ENCODE data around the gene GRK2. TPM values are rescaled to one million over a fixed set of nuclear protein-coding genes. Genes with fewer than 3 reads are reported as not detected.
A peak's percentile ranks its signal among the peaks of the same experiment; 100 is the strongest.

Gene GRK2
- total RNA-seq, 1 donor from 2014 or later, result 101 TPM

- TF ChIP-seq CTCF (IDR thresholded peaks at IDR 0.05), result no peak
- Histone ChIP-seq H3K27ac (no peak overlapping the region), H3K4me1 (peaks cover 55% of the 10 kb centered on the region), H3K4me3 (no peak overlapping the region), H3K36me3 (peaks cover 57% of the 10 kb centered on the region), H3K9me3 (no peaks in the 10 kb centered on the region), H3K27me3 (ENCODE audit: low read depth) (no peaks in the 10 kb centered on the region)
- intact Hi-C loops (cut with DNase I), result no loop called here
- no peak for DNase-seq
- ATAC-seq, result no peak
Observed at GRCh38 chr11:67243051-67243450, 23.2 kb upstream of the GRK2 start.

GRCh38 chr11:67245046-67245445 lies 21.2 kb upstream of the GRK2 start:
- no peak overlapping the region for H3K27ac ChIP-seq
- no peak for DNase-seq
- H3K9me3 ChIP-seq, result no peaks in the 10 kb centered on the region
- no peak overlapping the region for H3K4me3 ChIP-seq
- intact Hi-C loops (cut with DNase I), result no loop called here
- peaks cover 43% of the 10 kb centered on the region for H3K4me1 ChIP-seq
- no peak for ATAC-seq
- H3K36me3 ChIP-seq, result peaks cover 77% of the 10 kb centered on the region
- no peaks in the 10 kb centered on the region for H3K27me3 ChIP-seq (ENCODE audit: low read depth)
- no peak for TF ChIP-seq CTCF (IDR thresholded peaks at IDR 0.05)

GRCh38 chr11:67247946-67248550 lies 18.2 kb upstream of the GRK2 start:
- Histone ChIP-seq H3K27ac (peak overlapping the region; percentile 59), H3K9me3 (no peaks in the 10 kb centered on the region), H3K4me1 (peaks cover 30% of the 10 kb centered on the region), H3K36me3 (peaks cover 100% of the 10 kb centered on the region), H3K4me3 (no peak overlapping the region), H3K27me3 (ENCODE audit: low read depth) (no peaks in the 10 kb centered on the region)
- no peak for DNase-seq
- no peak for ATAC-seq
- intact Hi-C loops (cut with DNase I), result no loop called here
- TF ChIP-seq CTCF (IDR thresholded peaks at IDR 0.05), result no peak

- no peaks in the 10 kb centered on the region for H3K9me3 ChIP-seq
- DNase-seq (peak; percentile 78), ATAC-seq (peak; percentile 83 to 85)
- intact Hi-C loops (cut with DNase I), result no loop called here
- H3K36me3 ChIP-seq, result peaks cover 100% of the 10 kb centered on the region
- H3K4me3 ChIP-seq, result no peak overlapping the region
- no peaks in the 10 kb centered on the region for H3K27me3 ChIP-seq (ENCODE audit: low read depth)
- TF ChIP-seq CTCF (IDR thresholded peaks at IDR 0.05), result no peak
- peak overlapping the region; percentile 59 for H3K27ac ChIP-seq
- H3K4me1 ChIP-seq, result peaks cover 30% of the 10 kb centered on the region
Observed at GRCh38 chr11:67248653-67249052, 17.6 kb upstream of the GRK2 start.

- H3K36me3 ChIP-seq, result peaks cover 100% of the 10 kb centered on the region
- DNase-seq (no peak), ATAC-seq (no peak)
- TF ChIP-seq CTCF (IDR thresholded peaks at IDR 0.05), result no peak
- no peaks in the 10 kb centered on the region for H3K27me3 ChIP-seq (ENCODE audit: low read depth)
- H3K27ac ChIP-seq, result no peak overlapping the region
- no peak overlapping the region for H3K4me3 ChIP-seq
- no peaks in the 10 kb centered on the region for H3K9me3 ChIP-seq
- peaks cover 20% of the 10 kb centered on the region for H3K4me1 ChIP-seq
- intact Hi-C loops (cut with DNase I), result no loop called here
Observed at GRCh38 chr11:67250059-67251043, 15.9 kb upstream of the GRK2 start.
